Activated B cell treated with CpG ODN at 0.5 μM for 24 hours (primary cell): Measurements from ENCODE around the gene SDHAF2. TPM values are rescaled to one million over a fixed set of nuclear protein-coding genes. Genes with fewer than 3 reads are reported as not detected.

Experiments used
- ATAC-seq: fragments of 200-7000 bp; cut with Tn5 transposase; one replicate; pipeline ENCODE4 v1.10.0; 2021; ENCODE audit warnings: low read depth, mild to moderate bottlenecking, moderate library complexity
- CTCF ChIA-PET: fragments of 350-600 bp; sonication (Branson Sonifier 250); formaldehyde crosslinking; loops from one replicate; lab custom pipeline; 2021; ENCODE audit warnings: antibody characterized with exemption; lab: Charles Lee
- POLR2A ChIA-PET: fragments of 350-600 bp; sonication (Branson Sonifier 250); formaldehyde crosslinking; loops from one replicate; lab custom pipeline; 2021; ENCODE audit warnings: antibody characterized with exemption; lab: Charles Lee
- DNase-seq: peaks from one replicate; pipeline ENCODE4 v3.0.0; 2022
- H3K27ac Mint-ChIP-seq: one replicate; pipeline ENCODE4 v1.8.0; 2020; ENCODE audit warnings: mixed read lengths
- H3K27me3 Mint-ChIP-seq: one replicate; pipeline ENCODE4 v1.8.0; 2021; ENCODE audit warnings: mixed read lengths
- H3K36me3 Mint-ChIP-seq: one replicate; pipeline ENCODE4 v1.8.0; 2021; ENCODE audit warnings: low read depth, mixed read lengths
- H3K4me1 Mint-ChIP-seq: one replicate; pipeline ENCODE4 v1.8.0; 2021; ENCODE audit warnings: mixed read lengths
- H3K4me3 Mint-ChIP-seq: one replicate; pipeline ENCODE4 v1.8.0; 2020; ENCODE audit warnings: mild to moderate bottlenecking, mixed read lengths
- H3K9me3 Mint-ChIP-seq: one replicate; pipeline ENCODE4 v1.8.0; 2020; ENCODE audit warnings: mixed read lengths
- CTCF ChIP-seq: fragments of 200-600 bp; IDR thresholded peaks from one replicate; pipeline ENCODE4 v1.8.0; 2022; ENCODE audit warnings: antibody characterized with exemption, mild to moderate bottlenecking
- intact Hi-C: fragments of 100-400 bp; cut with micrococcal nuclease; formaldehyde crosslinking; loops from one replicate; pipeline ENCODE4 v1.15.1; 2024
- total RNA-seq: library from RNA; stranded (reverse); gene quantifications from 2 replicates; pipeline ENCODE4 v1.2.3, GENCODE V29; 2022

SDHAF2 gene
- total RNA-seq, 1 donor from 2014 or later = 51.0 TPM

- ChIA-PET CTCF (no interaction called here), POLR2A (no interaction called here)
- no peak for TF ChIP-seq CTCF
- DNase-seq (no peak), ATAC-seq (no peak)
- no peak overlapping the region for H3K4me3 Mint-ChIP-seq
- no peak overlapping the region for H3K27ac Mint-ChIP-seq
- peaks cover 2% of the 10 kb centered on the region for H3K27me3 Mint-ChIP-seq
- peaks cover 26% of the 10 kb centered on the region for H3K36me3 Mint-ChIP-seq
- intact Hi-C loops = no loop called here
- H3K4me1 Mint-ChIP-seq = no peaks in the 10 kb centered on the region
- no peaks in the 10 kb centered on the region for H3K9me3 Mint-ChIP-seq
Observed at GRCh38 chr11:61473370-61474012, 43.6 kb downstream of the SDHAF2 start.

GRCh38 chr11:61474013-61474643 is 44.2 kb downstream of the SDHAF2 start:
- Mint-ChIP-seq H3K36me3 (peaks cover 23% of the 10 kb centered on the region), H3K27me3 (peaks cover 2% of the 10 kb centered on the region), H3K9me3 (no peaks in the 10 kb centered on the region), H3K27ac (no peak overlapping the region), H3K4me1 (no peaks in the 10 kb centered on the region), H3K4me3 (no peak overlapping the region)
- intact Hi-C loops = no loop called here
- no peak for ATAC-seq
- ChIA-PET CTCF (interaction anchor here (1.9 kb wide), 1 partner anchor 165 kb away, joined by 7 read pairs; no protein-coding TSS in a partner anchor), POLR2A (no interaction called here)
- DNase-seq = no peak
- TF ChIP-seq CTCF = no peak

GRCh38 chr11:61475433-61475832 is 45.5 kb downstream of the SDHAF2 start:
- ATAC-seq = no peak
- no peak for TF ChIP-seq CTCF
- no peak overlapping the region for H3K27ac Mint-ChIP-seq
- H3K27me3 Mint-ChIP-seq = peaks cover 2% of the 10 kb centered on the region
- no peaks in the 10 kb centered on the region for H3K9me3 Mint-ChIP-seq
- intact Hi-C loops = no loop called here
- ChIA-PET POLR2A (no interaction called here), CTCF (interaction anchor here (1.3 to 3.5 kb wide), 3 partner anchors 42 to 258 kb away, joined by 3 to 44 read pairs (median 7); no protein-coding TSS in a partner anchor)
- no peaks in the 10 kb centered on the region for H3K4me1 Mint-ChIP-seq
- no peak for DNase-seq
- H3K4me3 Mint-ChIP-seq = no peak overlapping the region
- peaks cover 18% of the 10 kb centered on the region for H3K36me3 Mint-ChIP-seq

- CTCF ChIA-PET = interaction anchor here (1.3 to 3.5 kb wide), 4 partner anchors 41 to 257 kb away, joined by 3 to 44 read pairs (median 16); no protein-coding TSS in a partner anchor
- H3K36me3 Mint-ChIP-seq = peaks cover 11% of the 10 kb centered on the region
- no peaks in the 10 kb centered on the region for H3K9me3 Mint-ChIP-seq
- peaks cover 2% of the 10 kb centered on the region for H3K27me3 Mint-ChIP-seq
- DNase-seq (no peak), ATAC-seq (no peak)
- H3K4me1 Mint-ChIP-seq = no peaks in the 10 kb centered on the region
- no peak overlapping the region for H3K4me3 Mint-ChIP-seq
- no peak for TF ChIP-seq CTCF
- intact Hi-C loops = no loop called here
- no peak overlapping the region for H3K27ac Mint-ChIP-seq
- POLR2A ChIA-PET = no interaction called here
Observed at GRCh38 chr11:61476371-61476770, 46.4 kb downstream of the SDHAF2 start.

- POLR2A ChIA-PET = interaction anchor here (1.0 kb wide), 1 partner anchor 161 kb away, joined by 3 read pairs; no protein-coding TSS in a partner anchor
- no peaks in the 10 kb centered on the region for H3K4me1 Mint-ChIP-seq
- TF ChIP-seq CTCF = no peak
- no peak overlapping the region for H3K27ac Mint-ChIP-seq
- peaks cover 2% of the 10 kb centered on the region for H3K27me3 Mint-ChIP-seq
- intact Hi-C loops = loop anchor here (1.0 kb wide), 2 partner anchors 40 to 161 kb away; no protein-coding TSS in a partner anchor
- DNase-seq (no peak), ATAC-seq (no peak)
- H3K36me3 Mint-ChIP-seq = peaks cover 11% of the 10 kb centered on the region
- CTCF ChIA-PET = interaction anchor here (1.0 to 3.5 kb wide), 4 partner anchors 40 to 256 kb away, joined by 4 to 44 read pairs (median 14); no protein-coding TSS in a partner anchor
- no peak overlapping the region for H3K4me3 Mint-ChIP-seq
- H3K9me3 Mint-ChIP-seq = no peaks in the 10 kb centered on the region
Observed at GRCh38 chr11:61477126-61477525, 47.2 kb downstream of the SDHAF2 start.
